Measurements from ENCODE around the gene NDRG4.

- TF ChIP-seq CTCF (IDR thresholded peaks at IDR 0.05) (no peak), POLR2A (IDR thresholded peaks at IDR 0.05) (no peak)
These were observed 16.2 kb downstream of the NDRG4 start for GRCh38 chr16:58515871-58516767.
